Astrocyte of the cerebellum (primary cell): ENCODE results near the gene ANKRD24.
A peak's percentile ranks its signal among the peaks of the same experiment; 100 is the strongest.
"Not testable (repeated sequence)": the region's sequence is repeated elsewhere in the genome, so short reads cannot be mapped to it uniquely, and the experiment has no call there.

Experiments used
- DNase-seq: peaks from one replicate; pipeline ENCODE4 v3.0.0-alpha.2; 2011; ENCODE audit warnings: low read depth
- H3K4me3 ChIP-seq: 2 replicates; pipeline ENCODE4 v1.5.1; 2011; ENCODE audit warnings: mild to moderate bottlenecking, low read depth, low read length, moderate library complexity
- CTCF ChIP-seq: IDR thresholded peaks from 2 replicates; pipeline ENCODE4 v1.5.1; 2012; ENCODE audit warnings: low read length, low read depth, moderate library complexity, mild to moderate bottlenecking; ENCODE audit errors: missing control alignments
- in situ Hi-C: cut with HindIII; loops from 2 replicates; pipeline ENCODE4 v1.10.0; 2017; ENCODE audit warnings: low sequenced_read_pairs

ANKRD24 gene

GRCh38 chr19:4140237-4140711, 42.2 kb upstream of the ANKRD24 start:
- in situ Hi-C loops = no loop called here
- no peak overlapping the region for H3K4me3 ChIP-seq
- peak; percentile 84 for TF ChIP-seq CTCF
- DNase-seq = no peak

GRCh38 chr19:4142916-4143315, 39.6 kb upstream of the ANKRD24 start:
- H3K4me3 ChIP-seq, DNase-seq, in situ Hi-C loops: not testable (repeated sequence)

DNA sequence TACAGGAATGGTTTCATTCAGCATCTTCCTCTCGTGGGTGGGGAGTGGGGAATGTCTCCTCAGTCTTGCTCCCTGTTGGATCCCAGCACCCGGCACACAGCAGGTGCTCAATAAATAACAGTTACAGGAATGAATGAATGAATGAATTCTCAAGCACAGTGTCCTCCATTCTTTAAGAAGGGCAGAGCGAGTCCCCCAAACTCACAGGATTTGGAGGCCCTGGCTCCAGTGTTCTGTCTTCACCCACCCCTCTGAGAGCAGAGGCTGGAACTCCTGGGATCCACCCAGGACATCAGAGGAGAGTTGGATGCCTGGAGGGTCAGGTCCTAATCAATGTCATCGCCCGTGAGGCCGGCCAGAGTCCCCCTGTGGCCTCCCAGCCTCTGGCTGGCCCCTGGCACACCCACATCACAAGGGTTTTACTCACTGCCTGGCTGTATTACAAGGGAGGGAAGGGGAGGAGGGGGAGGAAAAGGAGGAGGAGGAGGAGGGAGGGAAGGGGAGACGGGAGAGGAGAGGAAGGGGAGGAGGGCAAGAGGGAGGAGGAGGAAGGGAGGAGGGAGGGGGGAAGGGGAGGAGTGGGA, 37.7 kb upstream of the ANKRD24 start:
- no peak for TF ChIP-seq CTCF
- in situ Hi-C loops = no loop called here
- no peak for DNase-seq

GRCh38 chr19:4149518-4150288, 32.8 kb upstream of the ANKRD24 start:
- TF ChIP-seq CTCF = no peak
- no peak overlapping the region for H3K4me3 ChIP-seq
- DNase-seq = no peak
- in situ Hi-C loops = no loop called here

More for the DNA sequence above, 37.7 kb upstream of the ANKRD24 start:
- no peak overlapping the region for H3K4me3 ChIP-seq

DNA sequence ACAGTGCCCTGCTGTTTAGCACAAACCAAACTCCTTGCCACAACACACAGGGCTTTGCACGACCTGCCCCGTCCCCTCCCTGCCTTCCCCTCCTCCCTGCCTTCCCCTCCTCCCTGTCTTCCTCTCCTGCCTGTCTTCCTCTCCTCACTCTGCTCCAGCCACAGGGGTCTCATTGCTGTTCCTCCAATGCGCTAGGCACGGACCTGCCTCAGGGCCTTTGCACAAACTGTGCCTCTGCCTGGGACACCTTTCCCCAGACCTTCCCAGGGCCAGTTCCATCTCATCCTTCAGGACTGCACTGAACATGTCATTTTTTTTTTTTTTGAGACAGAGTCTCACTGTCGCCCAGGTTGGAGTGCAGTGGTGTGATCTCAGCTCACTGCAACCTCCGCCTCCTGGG, 30.9 kb upstream of the ANKRD24 start:
- H3K4me3 ChIP-seq = no peak overlapping the region
- in situ Hi-C loops = no loop called here
- no peak for TF ChIP-seq CTCF
- DNase-seq = no peak

GRCh38 chr19:4152241-4152998, 30.1 kb upstream of the ANKRD24 start:
- no peak for TF ChIP-seq CTCF
- in situ Hi-C loops = no loop called here
- H3K4me3 ChIP-seq = no peak overlapping the region
- DNase-seq = no peak
